Measurements from ENCODE around the gene PDE4C.

- TF ChIP-seq, protein P1, sequence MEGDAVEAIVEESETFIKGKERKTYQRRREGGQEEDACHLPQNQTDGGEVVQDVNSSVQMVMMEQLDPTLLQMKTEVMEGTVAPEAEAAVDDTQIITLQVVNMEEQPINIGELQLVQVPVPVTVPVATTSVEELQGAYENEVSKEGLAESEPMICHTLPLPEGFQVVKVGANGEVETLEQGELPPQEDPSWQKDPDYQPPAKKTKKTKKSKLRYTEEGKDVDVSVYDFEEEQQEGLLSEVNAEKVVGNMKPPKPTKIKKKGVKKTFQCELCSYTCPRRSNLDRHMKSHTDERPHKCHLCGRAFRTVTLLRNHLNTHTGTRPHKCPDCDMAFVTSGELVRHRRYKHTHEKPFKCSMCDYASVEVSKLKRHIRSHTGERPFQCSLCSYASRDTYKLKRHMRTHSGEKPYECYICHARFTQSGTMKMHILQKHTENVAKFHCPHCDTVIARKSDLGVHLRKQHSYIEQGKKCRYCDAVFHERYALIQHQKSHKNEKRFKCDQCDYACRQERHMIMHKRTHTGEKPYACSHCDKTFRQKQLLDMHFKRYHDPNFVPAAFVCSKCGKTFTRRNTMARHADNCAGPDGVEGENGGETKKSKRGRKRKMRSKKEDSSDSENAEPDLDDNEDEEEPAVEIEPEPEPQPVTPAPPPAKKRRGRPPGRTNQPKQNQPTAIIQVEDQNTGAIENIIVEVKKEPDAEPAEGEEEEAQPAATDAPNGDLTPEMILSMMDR (IDR thresholded peaks at IDR 0.05): no peak
- peak in 1 of 2 donors; percentile 36 for TF ChIP-seq POLR2A (IDR thresholded peaks at IDR 0.05)
These were observed 21.6 kb downstream of the PDE4C start for GRCh38 chr19:18204394-18205199.

Measured in lower leg skin (tissue), 3 donors.